ENCODE results near the gene GPR137.

DNA sequence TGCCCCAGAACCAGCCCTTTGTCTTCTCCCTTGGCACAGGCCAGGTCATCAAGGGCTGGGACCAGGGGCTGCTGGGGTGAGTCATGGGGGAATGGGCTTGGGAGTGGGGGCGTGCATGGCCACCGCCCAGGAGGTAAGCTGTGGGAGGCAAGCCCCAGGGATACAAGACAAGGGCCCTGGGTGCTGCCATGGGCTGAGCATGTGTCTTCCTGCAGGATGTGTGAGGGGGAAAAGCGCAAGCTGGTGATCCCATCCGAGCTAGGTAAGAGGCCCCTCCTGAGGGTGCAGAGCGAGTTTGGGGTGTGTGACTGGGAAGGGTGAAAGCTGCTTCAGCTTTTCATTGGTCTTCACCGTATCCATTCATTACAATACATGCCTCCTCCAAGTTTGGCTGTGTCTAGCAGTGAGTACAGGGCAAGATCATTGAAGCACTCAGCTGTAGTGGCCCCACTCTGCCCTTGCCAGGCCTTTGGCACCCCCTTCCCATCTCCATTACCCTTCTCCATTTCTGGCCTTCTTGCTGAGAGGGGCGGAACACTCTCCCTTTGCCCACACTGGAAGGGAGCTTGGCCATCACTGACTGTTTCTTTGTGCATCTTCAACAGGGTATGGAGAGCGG is 42.3 kb upstream of the GPR137 start:
- TF ChIP-seq POLR2AphosphoS5 (IDR thresholded peaks at IDR 0.05; ENCODE audit: borderline replicate concordance, low read depth, low read length) (peak; percentile 14), EZH2 (IDR thresholded peaks at IDR 0.05) (no peak), FOXP2 (optimal IDR thresholded peaks at IDR 0.05; ENCODE audit: control extremely low read depth, extremely low read length, insufficient read depth) (no peak)

Data from SK-N-MC (cell line).